ENCODE results near the gene KCNQ1OT1. TPM values are rescaled to one million over a fixed set of nuclear protein-coding genes. Genes with fewer than 3 reads are reported as not detected.
A peak's percentile ranks its signal among the peaks of the same experiment; 100 is the strongest.

The KCNQ1OT1 gene
- total RNA-seq, 1 donor from 2014 or later: 2.0 TPM

GRCh38 chr11:2737866-2738265 is 38.1 kb upstream of the KCNQ1OT1 start:
- no peak for FAIRE-seq
- DNase-seq (ENCODE audit: low spot score in 2 of 2): no peak

GRCh38 chr11:2737226-2737590 is 37.4 kb upstream of the KCNQ1OT1 start:
- FAIRE-seq: no peak
- DNase-seq (ENCODE audit: low spot score in 2 of 2): no peak

GRCh38 chr11:2736577-2737225 is 36.9 kb upstream of the KCNQ1OT1 start:
- DNase-seq (ENCODE audit: low spot score in 2 of 2): no peak
- no peak for FAIRE-seq

- no peak for DNase-seq (ENCODE audit: low spot score in 2 of 2)
- no peak for FAIRE-seq
Observed at GRCh38 chr11:2735053-2735589, 35.3 kb upstream of the KCNQ1OT1 start.

- FAIRE-seq: no peak
- DNase-seq (ENCODE audit: low spot score in 2 of 2): no peak
Observed at GRCh38 chr11:2734181-2735052, 34.6 kb upstream of the KCNQ1OT1 start.

- no peak for FAIRE-seq
- no peak for DNase-seq (ENCODE audit: low spot score in 2 of 2)
Observed at GRCh38 chr11:2732940-2733628, 33.3 kb upstream of the KCNQ1OT1 start.

GRCh38 chr11:2732261-2732939 is 32.6 kb upstream of the KCNQ1OT1 start:
- FAIRE-seq: no peak
- peak; percentile 61 to 74 for DNase-seq (ENCODE audit: low spot score in 2 of 2)

- FAIRE-seq (no peak), DNase-seq (ENCODE audit: low spot score in 2 of 2) (no peak)
Observed at GRCh38 chr11:2731130-2732125, 31.6 kb upstream of the KCNQ1OT1 start.

- FAIRE-seq (no peak), DNase-seq (ENCODE audit: low spot score in 2 of 2) (peak in 1 of 2 donors; percentile 63)
Observed at GRCh38 chr11:2730272-2731129, 30.7 kb upstream of the KCNQ1OT1 start.

- no peak for FAIRE-seq
- no peak for DNase-seq (ENCODE audit: low spot score in 2 of 2)
Observed at GRCh38 chr11:2729841-2730240, 30.0 kb upstream of the KCNQ1OT1 start.

- DNase-seq (ENCODE audit: low spot score in 2 of 2): peak; percentile 56 to 71
- no peak for FAIRE-seq
Observed at GRCh38 chr11:2728663-2729332, 29.0 kb upstream of the KCNQ1OT1 start.

- no peak for FAIRE-seq
Observed at GRCh38 chr11:2728128-2728662, 28.4 kb upstream of the KCNQ1OT1 start.

GRCh38 chr11:2726964-2727363 is 27.2 kb upstream of the KCNQ1OT1 start:
- DNase-seq (ENCODE audit: low spot score in 2 of 2) (no peak), FAIRE-seq (no peak)

More at GRCh38 chr11:2728128-2728662, 28.4 kb upstream of the KCNQ1OT1 start:
- DNase-seq (ENCODE audit: low spot score in 2 of 2): no peak

GRCh38 chr11:2725368-2726300 is 25.8 kb upstream of the KCNQ1OT1 start:
- FAIRE-seq: no peak

GRCh38 chr11:2724653-2725367 is 25.0 kb upstream of the KCNQ1OT1 start:
- FAIRE-seq: no peak
- DNase-seq (ENCODE audit: low spot score in 2 of 2): no peak

More at GRCh38 chr11:2725368-2726300, 25.8 kb upstream of the KCNQ1OT1 start:
- no peak for DNase-seq (ENCODE audit: low spot score in 2 of 2)

- DNase-seq (ENCODE audit: low spot score in 2 of 2) (no peak), FAIRE-seq (no peak)
Observed at GRCh38 chr11:2724104-2724503, 24.3 kb upstream of the KCNQ1OT1 start.

Measured in frontal cortex (tissue), 4 donors.